GM23248 (cell line): ENCODE results near the gene FAM174C. TPM values are rescaled to one million over a fixed set of nuclear protein-coding genes. Genes with fewer than 3 reads are reported as not detected.

Experiments used
- DNase-seq: peaks from one replicate; pipeline ENCODE4 v3.0.0-alpha.2; 2015
- H2AFZ ChIP-seq: fragments of 200-600 bp; sonication (generic); 2 replicates; pipeline ENCODE4 v1.6.1; 2016; ENCODE audit warnings: antibody characterized with exemption
- H3F3A ChIP-seq: fragments of 200-600 bp; sonication (generic); 2 replicates; pipeline ENCODE4 v1.6.1; 2016; ENCODE audit warnings: mild to moderate bottlenecking, antibody characterized with exemption, mixed run types; ENCODE audit not compliant: insufficient read depth
- H3K27ac ChIP-seq: fragments of 200-600 bp; sonication (generic); 2 replicates; pipeline ENCODE4 v1.5.1; 2016; ENCODE audit warnings: mild to moderate bottlenecking
- H3K27me3 ChIP-seq: fragments of 200-600 bp; sonication (generic); replicated peaks from 2 replicates; pipeline ENCODE4 v1.6.1; 2016; ENCODE audit warnings: mild to moderate bottlenecking; ENCODE audit not compliant: insufficient read depth
- H3K36me3 ChIP-seq: fragments of 200-600 bp; sonication (generic); 2 replicates; pipeline ENCODE4 v1.6.1; 2016; ENCODE audit warnings: low read depth, mild to moderate bottlenecking
- H3K4me1 ChIP-seq: fragments of 200-600 bp; sonication (generic); 2 replicates; pipeline ENCODE4 v1.6.1; 2016; ENCODE audit warnings: mild to moderate bottlenecking; ENCODE audit not compliant: insufficient read depth
- H3K4me2 ChIP-seq: fragments of 200-600 bp; sonication (generic); one replicate; pipeline ENCODE4 v1.6.1; 2016; ENCODE audit warnings: mild to moderate bottlenecking; ENCODE audit not compliant: unreplicated experiment
- H3K4me3 ChIP-seq: fragments of 200-600 bp; sonication (generic); 2 replicates; pipeline ENCODE4 v1.5.1; 2016; ENCODE audit warnings: mild to moderate bottlenecking
- H3K79me2 ChIP-seq: fragments of 200-600 bp; sonication (generic); 2 replicates; pipeline ENCODE4 v1.6.1; 2016; ENCODE audit warnings: mild to moderate bottlenecking; ENCODE audit not compliant: insufficient read depth
- H3K9ac ChIP-seq: fragments of 200-600 bp; sonication (generic); 2 replicates; pipeline ENCODE4 v1.6.1; 2016; ENCODE audit warnings: mild to moderate bottlenecking
- H3K9me2 ChIP-seq: fragments of 200-600 bp; sonication (generic); 2 replicates; pipeline ENCODE4 v1.6.1; 2016; ENCODE audit warnings: mixed run types, mild to moderate bottlenecking, moderate library complexity; ENCODE audit not compliant: insufficient read depth
- H3K9me3 ChIP-seq: fragments of 200-600 bp; sonication (generic); one replicate; pipeline ENCODE4 v1.6.1; 2017; ENCODE audit warnings: low read depth
- H4K20me1 ChIP-seq: fragments of 200-600 bp; sonication (generic); 2 replicates; pipeline ENCODE4 v1.6.0; 2016; ENCODE audit not compliant: insufficient read depth
- EZH2 ChIP-seq: fragments of 200-600 bp; sonication (generic); IDR thresholded peaks from 2 replicates; pipeline ENCODE4 v1.6.1; 2018; ENCODE audit warnings: antibody characterized with exemption, mild to moderate bottlenecking; ENCODE audit not compliant: insufficient read depth, poor library complexity, severe bottlenecking
- EZH2phosphoT487 ChIP-seq: fragments of 200-600 bp; sonication (generic); IDR thresholded peaks from 2 replicates; pipeline ENCODE4 v1.6.1; 2018; ENCODE audit warnings: antibody characterized with exemption, moderate library complexity, mild to moderate bottlenecking, low read depth; ENCODE audit not compliant: insufficient read depth
- WGBS, 2 experiments: methylation state at CpG; one replicate each; pipeline ENCODE4 v1.1.6; 2015 to 2017; ENCODE audit warnings: low lambda C conversion rate in 2 of 2, low coverage in 1 of 2; ENCODE audit errors: missing lambda C conversion rate in 2 of 2; 5-methylcytosine and 5-hydroxymethylcytosine counted together
- in situ Hi-C: fragments of 300-500 bp; cut with MboI; formaldehyde crosslinking; loops from 2 replicates; pipeline ENCODE4 v1.15.0; 2020
- polyA plus RNA-seq: library from polyadenylated mRNA; unstranded; fragments of >200 nt; fragmentation: Nextera tagmentation; extraction: Ambion mirVana; gene quantifications from 2 replicates; pipeline ENCODE4 v1.2.1, GENCODE V29; 2016
- total RNA-seq: library from RNA; depleted of rRNA; stranded (reverse); fragments of >200 nt; shearing (Covaris generic); gene quantifications from 2 replicates; pipeline ENCODE4 v1.2.3, GENCODE V29; 2014

FAM174C gene
- total and polyA plus RNA-seq, 2 experiments from 2014 or later, result 81.6 to 84.5 TPM

DNA sequence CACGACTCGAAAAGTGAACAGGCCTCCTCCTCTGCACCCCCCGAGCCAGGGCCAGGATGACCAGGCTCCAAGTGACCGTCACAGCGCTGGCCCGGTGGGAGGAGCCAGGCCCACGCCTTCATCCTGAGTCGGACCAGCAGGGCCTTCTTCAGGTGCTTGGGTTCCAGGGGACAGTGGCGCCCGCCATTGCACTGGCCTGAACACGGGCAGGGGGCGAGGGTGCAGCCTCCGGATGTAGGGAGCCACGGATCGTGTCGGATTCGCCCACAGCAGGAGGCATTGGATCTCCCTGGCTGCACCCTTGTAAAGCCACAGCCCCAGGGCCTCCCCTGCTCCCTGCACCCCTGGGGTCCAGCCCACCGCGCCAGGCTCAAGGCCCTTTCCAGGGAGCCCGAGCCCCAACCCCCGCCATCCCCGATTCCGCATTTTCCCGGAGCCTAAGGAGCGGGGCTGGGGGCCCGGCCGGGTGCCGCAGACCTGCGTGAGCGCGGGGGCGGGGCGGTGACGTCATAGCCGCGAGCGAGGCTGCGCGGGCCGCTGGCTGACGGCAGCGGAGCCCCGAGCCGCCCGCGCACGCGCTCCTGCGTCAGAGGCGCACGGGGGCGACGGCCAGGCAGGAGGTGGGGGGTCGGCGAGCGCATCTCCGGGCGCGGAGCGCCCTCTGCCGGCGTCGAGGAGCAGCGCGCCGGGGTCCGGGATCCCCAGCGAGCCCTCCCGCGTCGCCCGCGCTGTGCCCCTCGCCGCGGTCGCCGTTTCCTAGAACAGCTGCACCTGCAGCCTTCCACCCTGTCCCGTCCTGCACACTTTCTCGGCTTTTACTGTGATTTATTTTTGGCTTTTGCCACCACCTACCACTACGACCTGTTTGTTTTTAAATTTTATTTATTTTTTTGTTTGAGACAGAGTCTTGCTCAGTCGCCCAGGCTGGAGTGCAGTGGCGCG is 35.3 kb upstream of the FAM174C start:
- peak overlapping the region; percentile 73 for H2AFZ ChIP-seq

DNA sequence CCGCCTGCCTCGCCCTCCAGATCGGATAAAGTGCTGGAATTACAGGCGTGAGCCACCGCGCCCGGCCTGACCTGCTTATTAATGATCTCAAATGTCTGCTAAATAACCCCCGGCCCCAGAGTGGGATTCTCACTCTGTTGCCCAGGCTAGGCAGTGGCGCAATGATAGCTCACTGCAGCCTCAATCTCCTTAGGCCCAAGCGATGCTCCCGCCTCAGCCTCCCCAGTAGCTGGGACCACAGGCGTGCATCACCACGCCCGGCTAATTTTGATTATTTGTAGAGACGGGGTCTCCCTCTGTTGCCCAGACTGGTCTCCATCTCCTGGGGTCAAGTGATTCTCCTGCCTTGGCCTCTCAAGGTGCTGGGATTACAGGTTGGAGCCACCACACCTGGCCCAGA is 34.4 kb upstream of the FAM174C start:
- Histone ChIP-seq H3K9ac (peak overlapping the region; percentile 87), H3K4me1 (peaks cover 37% of the 10 kb centered on the region), H2AFZ (peak overlapping the region; percentile 73), H4K20me1 (no peaks in the 10 kb centered on the region), H3K4me2 (peak overlapping the region; percentile 78), H3K9me3 (no peaks in the 10 kb centered on the region), H3K27ac (peak overlapping the region; percentile 61), H3K9me2 (no peaks in the 10 kb centered on the region), H3K4me3 (peak overlapping the region; percentile 81), H3F3A (peaks cover 27% of the 10 kb centered on the region), H3K79me2 (peaks cover 31% of the 10 kb centered on the region), H3K36me3 (no peaks in the 10 kb centered on the region), H3K27me3 (no peaks in the 10 kb centered on the region)
- TF ChIP-seq EZH2phosphoT487 (no peak), EZH2 (no peak)
- DNase-seq, result no peak
- WGBS, 2 experiments, result 61 to 63% methylated on average over 13 to 15 of the region's 15 CpGs
- in situ Hi-C loops, result no loop called here

More for the DNA sequence above, 35.3 kb upstream of the FAM174C start:
- Histone ChIP-seq H3K4me3 (peak overlapping the region; percentile 81), H3K27ac (peak overlapping the region; percentile 61), H3K4me2 (peak overlapping the region; percentile 78), H3K27me3 (no peaks in the 10 kb centered on the region), H3K9me3 (no peaks in the 10 kb centered on the region), H4K20me1 (no peaks in the 10 kb centered on the region), H3K36me3 (no peaks in the 10 kb centered on the region), H3K4me1 (peaks cover 33% of the 10 kb centered on the region), H3K9ac (peak overlapping the region; percentile 87), H3K9me2 (no peaks in the 10 kb centered on the region), H3K79me2 (peaks cover 31% of the 10 kb centered on the region), H3F3A (peaks cover 27% of the 10 kb centered on the region)
- in situ Hi-C loops, result no loop called here
- TF ChIP-seq EZH2phosphoT487 (no peak), EZH2 (no peak)
- DNase-seq, result peak; percentile 97
- WGBS, 2 experiments, result 14 to 17% methylated on average over 61 to 74 of the region's 84 CpGs

- Histone ChIP-seq H3K9me2 (no peaks in the 10 kb centered on the region), H3K9me3 (no peaks in the 10 kb centered on the region), H3F3A (peaks cover 27% of the 10 kb centered on the region), H3K9ac (peak within 1 kb of the TSS; percentile 87), H3K27ac (peak within 1 kb of the TSS; percentile 61), H3K79me2 (peaks cover 31% of the 10 kb centered on the region), H3K4me1 (peaks cover 32% of the 10 kb centered on the region), H2AFZ (peak within 1 kb of the TSS; percentile 73), H3K27me3 (no peaks in the 10 kb centered on the region), H3K36me3 (no peaks in the 10 kb centered on the region), H3K4me3 (peak within 1 kb of the TSS; percentile 81), H3K4me2 (peak within 1 kb of the TSS; percentile 78), H4K20me1 (no peaks in the 10 kb centered on the region)
- 1 to 2% methylated on average over 60 to 65 of the region's 79 CpGs for WGBS, 2 experiments
- DNase-seq, result peak; percentile 98
- in situ Hi-C loops, result no loop called here
- no peak for TF ChIP-seq EZH2
- TF ChIP-seq EZH2phosphoT487, result no peak
These were observed 33.8 kb upstream of the FAM174C start, which contains the start of gene ATP5F1D for GRCh38 chr19:1241417-1242095. Gene ATP5F1D, plus strand, starts transcription at chr19:1241751. Its CDS starts 100 bp downstream, at chr19:1241851.

GRCh38 chr19:1243768-1244692 is 31.3 kb upstream of the FAM174C start:
- Histone ChIP-seq H3K9ac (peak overlapping the region; percentile 87), H3K9me2 (no peaks in the 10 kb centered on the region), H3K4me2 (peak overlapping the region; percentile 78), H3F3A (peaks cover 25% of the 10 kb centered on the region), H3K27me3 (no peaks in the 10 kb centered on the region), H3K79me2 (peaks cover 31% of the 10 kb centered on the region), H3K4me3 (peak overlapping the region; percentile 59), H3K27ac (peak overlapping the region; percentile 67), H3K4me1 (peaks cover 37% of the 10 kb centered on the region), H4K20me1 (no peaks in the 10 kb centered on the region), H2AFZ (no peak overlapping the region), H3K36me3 (no peaks in the 10 kb centered on the region), H3K9me3 (no peaks in the 10 kb centered on the region)
- no peak for TF ChIP-seq EZH2phosphoT487
- no peak for TF ChIP-seq EZH2
- DNase-seq, result peak; percentile 94
- in situ Hi-C loops, result no loop called here
- WGBS, 2 experiments, result 27 to 42% methylated on average over 17 to 33 of the region's 33 CpGs
